ENCODE results near the gene LBP.
"Not testable (repeated sequence)": the region's sequence is repeated elsewhere in the genome, so short reads cannot be mapped to it uniquely, and the experiment has no call there.

Gene LBP

GRCh38 chr20:38346247-38346651, at the start of gene LBP:
Gene LBP, plus strand, starts transcription at chr20:38346482. Its CDS starts 35 bp downstream, at chr20:38346517.
- no peak for DNase-seq (ENCODE audit: low read depth in 2 of 2)

GRCh38 chr20:38297916-38298674, 48.2 kb upstream of the LBP start:
- DNase-seq (ENCODE audit: low read depth in 2 of 2) = no peak

GRCh38 chr20:38298768-38299288, 47.5 kb upstream of the LBP start:
- no peak for DNase-seq (ENCODE audit: low read depth in 2 of 2)

- no peak for DNase-seq (ENCODE audit: low read depth in 2 of 2)
These were observed 46.3 kb upstream of the LBP start for GRCh38 chr20:38299963-38300362.

- DNase-seq (ENCODE audit: low read depth in 2 of 2) = no peak
These were observed 45.8 kb upstream of the LBP start for GRCh38 chr20:38300438-38300837.

GRCh38 chr20:38301309-38301708, 45.0 kb upstream of the LBP start:
- DNase-seq (ENCODE audit: low read depth in 2 of 2) = no peak

- no peak for DNase-seq (ENCODE audit: low read depth in 2 of 2)
These were observed 43.5 kb upstream of the LBP start for GRCh38 chr20:38302786-38303185.

GRCh38 chr20:38303908-38304379, 42.3 kb upstream of the LBP start, which contains the start of gene BPI:
Gene BPI, plus strand, starts transcription at chr20:38304156. Its CDS starts 68 bp downstream, at chr20:38304224.
- no peak for DNase-seq (ENCODE audit: low read depth in 2 of 2)

- no peak for DNase-seq (ENCODE audit: low read depth in 2 of 2)
These were observed 41.3 kb upstream of the LBP start for GRCh38 chr20:38304845-38305447.

- DNase-seq (ENCODE audit: low read depth in 2 of 2) = no peak
These were observed 40.7 kb upstream of the LBP start for GRCh38 chr20:38305541-38305940.

- DNase-seq (ENCODE audit: low read depth in 2 of 2) = no peak
These were observed 39.9 kb upstream of the LBP start for GRCh38 chr20:38306379-38306778.

- no peak for DNase-seq (ENCODE audit: low read depth in 2 of 2)
These were observed 38.8 kb upstream of the LBP start for GRCh38 chr20:38307371-38308046.

GRCh38 chr20:38308047-38308438, 38.2 kb upstream of the LBP start:
- no peak for DNase-seq (ENCODE audit: low read depth in 2 of 2)

- no peak for DNase-seq (ENCODE audit: low read depth in 2 of 2)
These were observed 37.8 kb upstream of the LBP start for GRCh38 chr20:38308447-38308846.

GRCh38 chr20:38311091-38311490, 35.2 kb upstream of the LBP start:
- no peak for DNase-seq (ENCODE audit: low read depth in 2 of 2)

GRCh38 chr20:38311491-38311890, 34.8 kb upstream of the LBP start:
- no peak for DNase-seq (ENCODE audit: low read depth in 2 of 2)

- no peak for DNase-seq (ENCODE audit: low read depth in 2 of 2)
These were observed 32.6 kb upstream of the LBP start for GRCh38 chr20:38313676-38314075.

GRCh38 chr20:38314350-38314749, 31.9 kb upstream of the LBP start:
- DNase-seq (ENCODE audit: low read depth in 2 of 2) = not testable (repeated sequence)

GRCh38 chr20:38315290-38315966, 30.9 kb upstream of the LBP start:
- DNase-seq (ENCODE audit: low read depth in 2 of 2) = no peak

- DNase-seq (ENCODE audit: low read depth in 2 of 2) = no peak
These were observed 29.9 kb upstream of the LBP start for GRCh38 chr20:38316341-38316740.

- DNase-seq (ENCODE audit: low read depth in 2 of 2) = no peak
These were observed 28.9 kb upstream of the LBP start for GRCh38 chr20:38317422-38317821.

GRCh38 chr20:38320221-38320620, 26.1 kb upstream of the LBP start:
- no peak for DNase-seq (ENCODE audit: low read depth in 2 of 2)
